Measurements from ENCODE around the gene NATD1.
A peak's percentile ranks its signal among the peaks of the same experiment; 100 is the strongest.

- TF ChIP-seq EZH2 (IDR thresholded peaks at IDR 0.05), result no peak
- peak; percentile 58; the same call in 1 of the 2 replicates for TF ChIP-seq POLR2AphosphoS5 (IDR thresholded peaks at IDR 0.05; ENCODE audit: borderline replicate concordance, low read depth, low read length)
Observed at GRCh38 chr17:21275579-21276263, 22.5 kb upstream of the NATD1 start.

All from SK-N-MC (cell line).